Astrocyte of the spinal cord (primary cell): ENCODE data around the gene CLEC14A.

ENCODE experiments used
- DNase-seq: peaks from one replicate; pipeline ENCODE4 v3.0.0; 2011; ENCODE audit warnings: low read depth, low spot score
- H3K4me3 ChIP-seq: 2 replicates; pipeline ENCODE4 v1.5.1; 2011; ENCODE audit warnings: low read depth, mild to moderate bottlenecking, low read length, moderate library complexity
- CTCF ChIP-seq: IDR thresholded peaks from 2 replicates; pipeline ENCODE4 v1.5.1; 2012; ENCODE audit warnings: low read depth, mild to moderate bottlenecking, low read length, inconsistent platforms
- in situ Hi-C: cut with HindIII; loops from 2 replicates; pipeline ENCODE4 v1.10.0; 2017; ENCODE audit warnings: low sequenced_read_pairs

CLEC14A gene

GRCh38 chr14:38205119-38205813 lies 50.6 kb downstream of the CLEC14A start:
- no peak for DNase-seq
- H3K4me3 ChIP-seq, result no peak overlapping the region
- in situ Hi-C loops, result no loop called here
- TF ChIP-seq CTCF, result no peak

GRCh38 chr14:38204719-38205115 lies 51.2 kb downstream of the CLEC14A start:
- H3K4me3 ChIP-seq, result no peak overlapping the region
- no peak for TF ChIP-seq CTCF
- no peak for DNase-seq
- in situ Hi-C loops, result no loop called here
